DMS 273 (cell line): ENCODE data around the gene ARSG.
"Not testable (repeated sequence)": the region's sequence is repeated elsewhere in the genome, so short reads cannot be mapped to it uniquely, and the experiment has no call there.

Source experiments
- DNase-seq: peaks from one replicate; lab custom pipeline; 2025; ENCODE audit not compliant: unreplicated experiment; lab: John Stamatoyannopoulos, UW

The ARSG gene

GRCh38 chr17:68304706-68305105 is 13.4 kb downstream of the ARSG start:
- DNase-seq: no peak

GRCh38 chr17:68305142-68305541 is 13.8 kb downstream of the ARSG start:
- DNase-seq: no peak

GRCh38 chr17:68306819-68307218 is 15.5 kb downstream of the ARSG start:
- no peak for DNase-seq

GRCh38 chr17:68307443-68307842 is 16.1 kb downstream of the ARSG start:
- DNase-seq: no peak

GRCh38 chr17:68308486-68308885 is 17.2 kb downstream of the ARSG start:
- DNase-seq: not testable (repeated sequence)

GRCh38 chr17:68309066-68309670 is 17.9 kb downstream of the ARSG start:
- not testable (repeated sequence) for DNase-seq

- DNase-seq: no peak
Observed at GRCh38 chr17:68310152-68310551, 18.9 kb downstream of the ARSG start.

GRCh38 chr17:68314916-68315535 is 23.7 kb downstream of the ARSG start:
- DNase-seq: no peak

GRCh38 chr17:68315930-68316329 is 24.6 kb downstream of the ARSG start:
- no peak for DNase-seq

- no peak for DNase-seq
Observed at GRCh38 chr17:68317458-68317857, 26.2 kb downstream of the ARSG start.

- peak; percentile 20 for DNase-seq
Observed at GRCh38 chr17:68318103-68318991, 27.1 kb downstream of the ARSG start.

- DNase-seq: no peak
Observed at GRCh38 chr17:68319410-68320162, 28.3 kb downstream of the ARSG start.

GRCh38 chr17:68320311-68320865 is 29.1 kb downstream of the ARSG start:
- DNase-seq: peak; percentile 25

GRCh38 chr17:68320943-68321555 is 29.8 kb downstream of the ARSG start:
- no peak for DNase-seq

GRCh38 chr17:68321556-68321954 is 30.3 kb downstream of the ARSG start:
- no peak for DNase-seq

GRCh38 chr17:68322630-68323029 is 31.3 kb downstream of the ARSG start:
- DNase-seq: no peak

GRCh38 chr17:68324114-68324513 is 32.8 kb downstream of the ARSG start:
- no peak for DNase-seq

- DNase-seq: no peak
Observed at GRCh38 chr17:68324654-68325336, 33.5 kb downstream of the ARSG start.

- DNase-seq: no peak
Observed at GRCh38 chr17:68325961-68326360, 34.7 kb downstream of the ARSG start.

GRCh38 chr17:68326681-68327080 is 35.4 kb downstream of the ARSG start:
- no peak for DNase-seq
